SU-DHL-6 (cell line): ENCODE results near the gene RIMKLA.

Source experiments
- CTCF ChIP-seq: fragments of 200-600 bp; sonication (generic); IDR thresholded peaks from one replicate; pipeline ENCODE4 v1.5.1; 2017; ENCODE audit warnings: antibody characterized with exemption, mild to moderate bottlenecking, low read length, moderate library complexity; ENCODE audit not compliant: insufficient read depth, poor library complexity, severe bottlenecking
- EZH2phosphoT487 ChIP-seq: fragments of 200-600 bp; sonication (generic), shearing (Covaris generic); conservative IDR thresholded peaks from 2 replicates; pipeline ENCODE4 v1.6.1; 2018; ENCODE audit warnings: mild to moderate bottlenecking, antibody characterized with exemption, low read length, moderate library complexity, mixed read lengths

GRCh38 chr1:42364542-42364941, 16.1 kb upstream of the RIMKLA start:
- TF ChIP-seq CTCF (no peak), EZH2phosphoT487 (no peak)
